HepG2 (cell line): ENCODE data around the gene CEP164. TPM values are rescaled to one million over a fixed set of nuclear protein-coding genes. Genes with fewer than 3 reads are reported as not detected.

Experiments used
- ATF7 ChIP-seq, 2 experiments: fragments of 450-650 bp in 1 of 2; sonication (generic) in 1 of 2; formaldehyde crosslinking in 1 of 2; IDR thresholded peaks; 2 replicates each; pipeline versions ENCODE4 v1.4.0 to v1.6.1; 2016 to 2020; ENCODE audit warnings: antibody characterized with exemption in 1 of 2, mild to moderate bottlenecking in 1 of 2, missing genetic modification reagents in 1 of 2
- BCL6 ChIP-seq: IDR thresholded peaks from 2 replicates; pipeline ENCODE4 v1.6.1; 2016; ENCODE audit warnings: missing genetic modification reagents, missing compliant biosample characterization
- BORCS8-MEF2B ChIP-seq: sonication (generic); formaldehyde crosslinking; IDR thresholded peaks from 2 replicates; pipeline ENCODE4 v1.8.0; 2022; ENCODE audit warnings: mild to moderate bottlenecking, missing genetic modification reagents
- HBP1 ChIP-seq: IDR thresholded peaks from 2 replicates; pipeline ENCODE4 v1.6.1; 2016; ENCODE audit warnings: low read depth, control low read depth
- KLF16 ChIP-seq, 2 experiments: sonication (generic) in 1 of 2; formaldehyde crosslinking in 1 of 2; IDR thresholded peaks; 2 replicates each; pipeline versions ENCODE4 v1.6.1 to v1.8.0; 2016 to 2023; ENCODE audit warnings: missing genetic modification reagents in 2 of 2, missing compliant biosample characterization in 1 of 2
- MBD4 ChIP-seq: IDR thresholded peaks from 2 replicates; pipeline ENCODE4 v1.6.1; 2012; ENCODE audit warnings: low read length, inconsistent platforms, borderline replicate concordance
- NFKBIZ ChIP-seq: IDR thresholded peaks from 2 replicates; pipeline ENCODE4 v1.6.1; 2018; ENCODE audit warnings: missing genetic modification reagents, missing compliant biosample characterization
- NR3C1 ChIP-seq: sonication (generic); formaldehyde crosslinking; IDR thresholded peaks from 2 replicates; pipeline ENCODE4 v1.4.0; 2020; ENCODE audit warnings: missing genetic modification reagents
- PHB2 ChIP-seq: fragments of 450-650 bp; IDR thresholded peaks from 2 replicates; pipeline ENCODE4 v1.6.1; 2018; ENCODE audit not compliant: partially characterized antibody
- PHF21A ChIP-seq: sonication (generic); formaldehyde crosslinking; IDR thresholded peaks from 2 replicates; pipeline ENCODE4 v1.5.0; 2020; ENCODE audit warnings: mild to moderate bottlenecking, missing genetic modification reagents
- SALL1 ChIP-seq: sonication (generic); formaldehyde crosslinking; IDR thresholded peaks from 2 replicates; pipeline ENCODE4 v1.8.0; 2022; ENCODE audit warnings: mild to moderate bottlenecking, missing genetic modification reagents
- THAP9 ChIP-seq: sonication (generic); formaldehyde crosslinking; IDR thresholded peaks from 2 replicates; pipeline ENCODE4; 2020; ENCODE audit warnings: missing genetic modification reagents, mild to moderate bottlenecking, borderline replicate concordance
- ZBTB38 ChIP-seq: sonication (generic); formaldehyde crosslinking; IDR thresholded peaks from 2 replicates; pipeline ENCODE4 v1.5.1; 2020; ENCODE audit warnings: mild to moderate bottlenecking, missing genetic modification reagents
- ZFP41 ChIP-seq: sonication (generic); formaldehyde crosslinking; IDR thresholded peaks from 2 replicates; pipeline ENCODE4 v1.4.0; 2020; ENCODE audit warnings: mild to moderate bottlenecking, missing genetic modification reagents, borderline replicate concordance
- ZNF296 ChIP-seq: sonication (generic); formaldehyde crosslinking; conservative IDR thresholded peaks from 2 replicates; pipeline ENCODE4 v1.5.0; 2020; ENCODE audit warnings: mild to moderate bottlenecking, missing genetic modification reagents
- ZNF441 ChIP-seq: sonication (generic); formaldehyde crosslinking; IDR thresholded peaks from 2 replicates; pipeline ENCODE4 v1.7.0; 2021; ENCODE audit warnings: missing genetic modification reagents, borderline replicate concordance
- ZNF543 ChIP-seq: sonication (generic); formaldehyde crosslinking; IDR thresholded peaks from 2 replicates; pipeline ENCODE4 v1.4.0; 2020; ENCODE audit warnings: mild to moderate bottlenecking, missing genetic modification reagents
- ZNF564 ChIP-seq: sonication (generic); formaldehyde crosslinking; IDR thresholded peaks from 2 replicates; pipeline ENCODE4 v1.8.1; 2023; ENCODE audit warnings: mild to moderate bottlenecking, missing genetic modification reagents
- ZNF570 ChIP-seq: sonication (generic); formaldehyde crosslinking; IDR thresholded peaks from 2 replicates; pipeline ENCODE4 v1.4.0; 2020; ENCODE audit warnings: mild to moderate bottlenecking, missing genetic modification reagents, borderline replicate concordance
- ZNF576 ChIP-seq: sonication (generic); formaldehyde crosslinking; IDR thresholded peaks from 2 replicates; pipeline ENCODE4 v1.4.0; 2020; ENCODE audit warnings: mild to moderate bottlenecking, missing genetic modification reagents
- ZNF746 ChIP-seq: sonication (generic); formaldehyde crosslinking; IDR thresholded peaks from 2 replicates; pipeline ENCODE4 v1.8.0; 2022; ENCODE audit warnings: mild to moderate bottlenecking, missing genetic modification reagents
- ZNF782 ChIP-seq: sonication (generic); formaldehyde crosslinking; IDR thresholded peaks from 2 replicates; pipeline ENCODE4 v1.4.0; 2020; ENCODE audit warnings: missing genetic modification reagents, mild to moderate bottlenecking, borderline replicate concordance
- ZNF891 ChIP-seq: sonication (generic); formaldehyde crosslinking; IDR thresholded peaks from 2 replicates; pipeline ENCODE4 v1.5.0; 2020; ENCODE audit warnings: mild to moderate bottlenecking, missing genetic modification reagents
- polyA plus RNA-seq, 8 experiments: library from polyadenylated mRNA; depleted of rRNA in 3 of 8; stranded (reverse) in 7 of 8; unstranded in 1 of 8; fragments of >200 nt; fragmentation: Illumina TruSeq in 4 of 8; extraction: Trizol in 4 of 8; gene quantifications; 2 replicates each; pipeline versions ENCODE4 v1.2.1 to v1.2.3, GENCODE V29; 2011 to 2016; ENCODE audit warnings: low read depth in 4 of 8, missing spikeins in 1 of 8, mixed read lengths in 1 of 8; ENCODE audit not compliant: insufficient read depth in 1 of 8
- total RNA-seq, 5 experiments: library from RNA; depleted of rRNA; stranded (reverse); fragments of >200 nt; fragmentation: Illumina TruSeq; extraction: Trizol; gene quantifications; 2 replicates each; pipeline ENCODE4 v1.2.3, GENCODE V29; 2016; ENCODE audit warnings: low read depth in 1 of 5
- TF ChIP-seq, protein P1 (sequence below): sonication (generic); IDR thresholded peaks from 2 replicates; pipeline ENCODE4 v1.6.1; 2016; ENCODE audit warnings: low read depth, borderline replicate concordance

The CEP164 gene
- total and polyA plus RNA-seq, 2 of the 13 experiments (the other 11 are each of a cell fraction or from before 2014, with no cell fraction given) = 11.4 to 15.2 TPM

GRCh38 chr11:117299351-117300282, 28.0 kb upstream of the CEP164 start (continued):
- TF ChIP-seq, protein P1, sequence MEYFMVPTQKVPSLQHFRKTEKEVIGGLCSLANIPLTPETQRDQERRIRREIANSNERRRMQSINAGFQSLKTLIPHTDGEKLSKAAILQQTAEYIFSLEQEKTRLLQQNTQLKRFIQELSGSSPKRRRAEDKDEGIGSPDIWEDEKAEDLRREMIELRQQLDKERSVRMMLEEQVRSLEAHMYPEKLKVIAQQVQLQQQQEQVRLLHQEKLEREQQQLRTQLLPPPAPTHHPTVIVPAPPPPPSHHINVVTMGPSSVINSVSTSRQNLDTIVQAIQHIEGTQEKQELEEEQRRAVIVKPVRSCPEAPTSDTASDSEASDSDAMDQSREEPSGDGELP = peak; percentile 44; the same call in 1 of the 2 replicates
- TF ChIP-seq ATF7 (IDR thresholded peaks at IDR 0.05) = no peak
- TF ChIP-seq ATF7 (CRISPR knock-in tag; IDR thresholded peaks at IDR 0.05) = no peak
- TF ChIP-seq PHF21A (CRISPR knock-in tag) = peak; percentile 53
- peak in 1 of 2 experiments; percentile 48; a peak in 1 of 4 replicates for TF ChIP-seq KLF16 (CRISPR knock-in tag; IDR thresholded peaks at IDR 0.05)
- TF ChIP-seq HBP1 = peak; percentile 42; the same call in 1 of the 2 replicates
- no peak for TF ChIP-seq ZNF564
- TF ChIP-seq THAP9 (CRISPR knock-in tag) = no peak
- TF ChIP-seq BCL6 (CRISPR knock-in tag) = peak; percentile 96
- peak; percentile 88; the same call in 1 of the 2 replicates for TF ChIP-seq ZNF782 (CRISPR knock-in tag)
- 0 out of 2 replicates have a peak, but pooled peaks have one; percentile 43 for TF ChIP-seq ZNF296 (CRISPR knock-in tag)
- no peak; the same call in 1 of the 2 replicates for TF ChIP-seq ZNF570 (CRISPR knock-in tag)
- no peak for TF ChIP-seq ZNF441 (CRISPR knock-in tag)
- TF ChIP-seq NFKBIZ (CRISPR knock-in tag) = 0 out of 2 replicates have a peak, but pooled peaks have one; percentile 18
- no peak for TF ChIP-seq MBD4
- no peak for TF ChIP-seq PHB2
- TF ChIP-seq ZNF576 (CRISPR knock-in tag) = no peak
- TF ChIP-seq SALL1 (CRISPR knock-in tag) = peak; percentile 53
- TF ChIP-seq ZNF891 (CRISPR knock-in tag) = no peak
- TF ChIP-seq ZNF543 (CRISPR knock-in tag) = no peak; the same call in 1 of the 2 replicates
- TF ChIP-seq ZFP41 = no peak
- TF ChIP-seq ZNF746 (CRISPR knock-in tag) = peak; percentile 81; the same call in 1 of the 2 replicates
- TF ChIP-seq ZBTB38 (CRISPR knock-in tag) = peak; percentile 31; the same call in 1 of the 2 replicates
- TF ChIP-seq BORCS8-MEF2B (CRISPR knock-in tag) = peak; percentile 13; the same call in 1 of the 2 replicates
- TF ChIP-seq NR3C1 (CRISPR knock-in tag) = no peak
